ENCODE results near the gene MBOAT2.

The MBOAT2 gene

GRCh38 chr2:8851811-8852560 is 151.5 kb downstream of the MBOAT2 start:
- no peak for DNase-seq

GRCh38 chr2:8850845-8851487 is 152.5 kb downstream of the MBOAT2 start:
- no peak for DNase-seq

GRCh38 chr2:8849327-8849726 is 154.2 kb downstream of the MBOAT2 start:
- DNase-seq, result no peak

- DNase-seq, result no peak
Observed at GRCh38 chr2:8848328-8849100, 155.0 kb downstream of the MBOAT2 start.

GRCh38 chr2:8847400-8847799 is 156.1 kb downstream of the MBOAT2 start:
- no peak for DNase-seq

- peak; percentile 73 for DNase-seq
Observed at GRCh38 chr2:8841932-8842331, 161.6 kb downstream of the MBOAT2 start.

GRCh38 chr2:8840475-8841091 is 162.9 kb downstream of the MBOAT2 start:
- no peak for DNase-seq

GRCh38 chr2:8839189-8839965 is 164.1 kb downstream of the MBOAT2 start:
- DNase-seq, result no peak

GRCh38 chr2:8837795-8838140 is 165.7 kb downstream of the MBOAT2 start:
- no peak for DNase-seq

- peak; percentile 63 for DNase-seq
Observed at GRCh38 chr2:8836971-8837794, 166.3 kb downstream of the MBOAT2 start, which contains the start of gene KIDINS220. Gene KIDINS220, minus strand, starts transcription at chr2:8837613. Its CDS starts 10,520 bp downstream, at chr2:8827093.

- no peak for DNase-seq
Observed at GRCh38 chr2:8835279-8835678, 168.2 kb downstream of the MBOAT2 start.

- no peak for DNase-seq
Observed at GRCh38 chr2:8833853-8834252, 169.6 kb downstream of the MBOAT2 start.

GRCh38 chr2:8831516-8831915 is 172.0 kb downstream of the MBOAT2 start:
- DNase-seq, result no peak

GRCh38 chr2:8827729-8828128 is 175.8 kb downstream of the MBOAT2 start:
- DNase-seq, result no peak

GRCh38 chr2:8822218-8822617 is 181.3 kb downstream of the MBOAT2 start:
- peak; percentile 89 for DNase-seq

- DNase-seq, result peak; percentile 83
Observed at GRCh38 chr2:8821276-8822217, 181.9 kb downstream of the MBOAT2 start.

- no peak for DNase-seq
Observed at GRCh38 chr2:8819948-8820347, 183.5 kb downstream of the MBOAT2 start.

GRCh38 chr2:8819194-8819593 is 184.3 kb downstream of the MBOAT2 start:
- no peak for DNase-seq

- DNase-seq, result no peak
Observed at GRCh38 chr2:8817221-8817620, 186.3 kb downstream of the MBOAT2 start.
